K562 (cell line): Measurements from ENCODE around the gene PLEKHM3. TPM values are rescaled to one million over a fixed set of nuclear protein-coding genes. Genes with fewer than 3 reads are reported as not detected.

Experiments
- BACH1 ChIP-seq: fragments of 200-800 bp; sonication (Bioruptor generic); IDR thresholded peaks from 2 replicates; pipeline ENCODE4 v1.6.1; 2016; ENCODE audit warnings: missing genetic modification characterization, missing compliant biosample characterization
- BCLAF1 ChIP-seq, 2 experiments: fragments of 450-650 bp in 1 of 2; IDR thresholded peaks; 2 replicates each; pipeline ENCODE4 v1.6.1; 2011 to 2017; ENCODE audit warnings: low read depth in 2 of 2, antibody characterized with exemption in 1 of 2, borderline replicate concordance in 1 of 2, low read length in 1 of 2, mild to moderate bottlenecking in 1 of 2, mixed read lengths in 1 of 2; ENCODE audit not compliant: control insufficient read depth in 1 of 2
- CBX3 ChIP-seq, 2 experiments: IDR thresholded peaks; 1 replicate in 1 of 2; 2 replicates in 1 of 2; pipeline ENCODE4 v1.6.1; 2012; ENCODE audit warnings: inconsistent platforms in 2 of 2, low read length in 2 of 2, borderline replicate concordance in 1 of 2, control low read depth in 1 of 2
- ETV5 ChIP-seq: sonication (generic); formaldehyde crosslinking; IDR thresholded peaks from 2 replicates; pipeline ENCODE4 v1.4.0; 2020; ENCODE audit warnings: low read depth, mild to moderate bottlenecking, missing genetic modification reagents
- IFI16 ChIP-seq: fragments of 250-450 bp; sonication (Bioruptor Pico); IDR thresholded peaks from 2 replicates; pipeline ENCODE4 v2.1.2; 2022; ENCODE audit warnings: mild to moderate bottlenecking, inconsistent platforms
- MBD2 ChIP-seq: sonication (generic); IDR thresholded peaks from 2 replicates; pipeline ENCODE4 v1.6.1; 2016; ENCODE audit warnings: low read depth, borderline replicate concordance
- MEF2D ChIP-seq: conservative IDR thresholded peaks from 2 replicates; pipeline ENCODE4 v1.6.1; 2016; ENCODE audit warnings: low read depth, missing genetic modification characterization, missing compliant biosample characterization
- POLR2AphosphoS2 ChIP-seq: IDR thresholded peaks from 2 replicates; pipeline ENCODE4 v1.6.1; 2012; ENCODE audit warnings: low read length, improper control_type of control experiment
- PRPF4 ChIP-seq: fragments of 200-400 bp; formaldehyde crosslinking; IDR thresholded peaks from one replicate; pipeline ENCODE4 v1.6.1; 2017; ENCODE audit warnings: low read length, low read depth, mild to moderate bottlenecking; ENCODE audit not compliant: insufficient read depth, poor library complexity, severe bottlenecking
- TAF1 ChIP-seq: IDR thresholded peaks from 2 replicates; pipeline ENCODE4 v1.6.1; 2011; ENCODE audit warnings: mild to moderate bottlenecking, low read length, moderate library complexity; ENCODE audit not compliant: insufficient read depth, control insufficient read depth, severe bottlenecking; ENCODE audit errors: extremely low read depth
- ZFP30 ChIP-seq: fragments of 250-450 bp; sonication (Bioruptor Pico); IDR thresholded peaks from 2 replicates; pipeline ENCODE4 v1.8.0; 2022; ENCODE audit warnings: moderate library complexity, mild to moderate bottlenecking, inconsistent platforms, borderline replicate concordance
- ZKSCAN3 ChIP-seq: fragments of 250-450 bp; sonication (Bioruptor Pico); IDR thresholded peaks from 2 replicates; pipeline ENCODE4 v1.4.0; 2020
- polyA plus RNA-seq, 8 experiments: library from polyadenylated mRNA; depleted of rRNA in 4 of 8; stranded (reverse) in 5 of 8; unstranded in 3 of 8; fragments of >200 nt; fragmentation: Nextera tagmentation in 2 of 8; fragmentation: Illumina TruSeq in 1 of 8; extraction: Ambion mirVana in 2 of 8; extraction: Trizol in 1 of 8; gene quantifications; 2 replicates each; pipeline versions ENCODE4 v1.2.1 to v1.2.3, GENCODE V29; 2011 to 2014; ENCODE audit warnings: inconsistent platforms in 1 of 8, missing spikeins in 1 of 8
- total RNA-seq, 7 experiments: library from RNA; depleted of rRNA in 6 of 7; stranded (reverse); fragments of >200 nt in 6 of 7; fragmentation: Illumina TruSeq in 2 of 7; extraction: Trizol in 2 of 7; gene quantifications; 2 replicates each; pipeline versions ENCODE4 v1.2.1 to v1.2.3, GENCODE V29; 2011 to 2021; ENCODE audit warnings: low replicate concordance in 1 of 7
- TF ChIP-seq, protein P1 (sequence below): IDR thresholded peaks from 3 replicates; pipeline ENCODE4 v1.6.1; 2011; ENCODE audit warnings: borderline replicate concordance, mild to moderate bottlenecking, moderate library complexity; ENCODE audit not compliant: insufficient read length; ENCODE audit errors: extremely low read depth
- TF ChIP-seq, protein P2 (sequence below): fragments of 250-450 bp; sonication (Bioruptor Pico); IDR thresholded peaks from 2 replicates; pipeline ENCODE4 v1.8.0; 2022; ENCODE audit warnings: moderate library complexity, mild to moderate bottlenecking, inconsistent platforms
- TF ChIP-seq, protein P3 (sequence below), 3 experiments: IDR thresholded peaks in 2 of 3; conservative IDR thresholded peaks in 1 of 3; 2 replicates each; pipeline ENCODE4 v1.5.1; 2011 to 2012; ENCODE audit warnings: low read length in 3 of 3, mild to moderate bottlenecking in 3 of 3, control low read depth in 2 of 3, improper control_type of control experiment in 1 of 3, inconsistent platforms in 1 of 3, low read depth in 1 of 3, mixed read lengths in 1 of 3, moderate library complexity in 1 of 3; ENCODE audit not compliant: insufficient read depth in 2 of 3

PLEKHM3 gene
- total and polyA plus RNA-seq, 9 of the 15 experiments (the other 6 are each of a cell fraction or from before 2014, with no cell fraction given): 0.24 to 1.6 (median 1.0) TPM

DNA sequence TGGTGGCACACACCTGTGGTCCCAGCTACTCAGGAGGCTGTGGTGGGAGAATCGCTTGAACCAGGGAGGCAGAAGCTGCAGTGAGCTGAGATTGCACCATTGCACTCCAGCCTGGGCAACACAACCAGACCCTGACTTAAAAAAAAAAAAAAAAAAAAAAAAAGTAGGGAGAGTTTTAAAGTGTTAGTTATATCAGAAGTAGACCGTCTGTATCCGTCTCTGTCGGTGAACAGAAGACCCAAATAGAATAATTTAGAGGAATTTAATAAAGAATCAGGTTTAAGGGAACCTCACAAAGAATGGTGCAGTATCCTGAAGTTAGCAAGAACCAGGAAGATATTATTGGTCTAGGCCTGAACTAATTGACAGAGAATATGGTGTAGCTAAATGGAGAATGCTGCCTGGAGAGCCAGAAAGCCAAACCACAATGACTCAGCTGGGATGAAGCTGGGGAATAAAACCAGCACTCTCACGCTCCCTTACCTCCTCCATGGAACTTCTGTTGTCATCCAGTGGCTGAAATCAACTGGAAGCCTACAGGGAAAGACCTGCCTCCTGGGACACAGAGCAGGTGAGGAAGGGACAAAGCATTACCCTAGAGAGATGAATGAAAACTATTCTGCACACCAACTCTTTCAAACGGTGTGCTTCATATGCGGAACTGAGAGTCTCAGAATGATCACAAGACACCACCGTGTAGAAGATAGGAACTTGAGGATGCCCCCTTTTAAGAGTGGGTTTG lies 39.1 kb upstream of the PLEKHM3 start (continued):
- TF ChIP-seq TAF1 (no peak), PRPF4 (no peak), ETV5 (CRISPR knock-in tag) (no peak), ZKSCAN3 (CRISPR knock-in tag) (no peak), MEF2D (tag) (0 out of 2 replicates have a peak, but pooled peaks have one; percentile 14), MBD2 (no peak), BACH1 (tag) (no peak; the same call in 1 of the 2 replicates), POLR2AphosphoS2 (no peak), CBX3 (IDR thresholded peaks at IDR 0.05; ENCODE audit: borderline replicate concordance in 1 of 2, low read length in 2 of 2) (no peak), IFI16 (CRISPR knock-in tag) (no peak), BCLAF1 (IDR thresholded peaks at IDR 0.05; ENCODE audit: borderline replicate concordance in 1 of 2, control insufficient read depth in 1 of 2, low read depth in 2 of 2, low read length in 1 of 2) (no peak), ZFP30 (CRISPR knock-in tag) (no peak)
- TF ChIP-seq, protein P1, sequence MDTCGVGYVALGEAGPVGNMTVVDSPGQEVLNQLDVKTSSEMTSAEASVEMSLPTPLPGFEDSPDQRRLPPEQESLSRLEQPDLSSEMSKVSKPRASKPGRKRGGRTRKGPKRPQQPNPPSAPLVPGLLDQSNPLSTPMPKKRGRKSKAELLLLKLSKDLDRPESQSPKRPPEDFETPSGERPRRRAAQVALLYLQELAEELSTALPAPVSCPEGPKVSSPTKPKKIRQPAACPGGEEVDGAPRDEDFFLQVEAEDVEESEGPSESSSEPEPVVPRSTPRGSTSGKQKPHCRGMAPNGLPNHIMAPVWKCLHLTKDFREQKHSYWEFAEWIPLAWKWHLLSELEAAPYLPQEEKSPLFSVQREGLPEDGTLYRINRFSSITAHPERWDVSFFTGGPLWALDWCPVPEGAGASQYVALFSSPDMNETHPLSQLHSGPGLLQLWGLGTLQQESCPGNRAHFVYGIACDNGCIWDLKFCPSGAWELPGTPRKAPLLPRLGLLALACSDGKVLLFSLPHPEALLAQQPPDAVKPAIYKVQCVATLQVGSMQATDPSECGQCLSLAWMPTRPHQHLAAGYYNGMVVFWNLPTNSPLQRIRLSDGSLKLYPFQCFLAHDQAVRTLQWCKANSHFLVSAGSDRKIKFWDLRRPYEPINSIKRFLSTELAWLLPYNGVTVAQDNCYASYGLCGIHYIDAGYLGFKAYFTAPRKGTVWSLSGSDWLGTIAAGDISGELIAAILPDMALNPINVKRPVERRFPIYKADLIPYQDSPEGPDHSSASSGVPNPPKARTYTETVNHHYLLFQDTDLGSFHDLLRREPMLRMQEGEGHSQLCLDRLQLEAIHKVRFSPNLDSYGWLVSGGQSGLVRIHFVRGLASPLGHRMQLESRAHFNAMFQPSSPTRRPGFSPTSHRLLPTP: no peak
- TF ChIP-seq, protein P2, sequence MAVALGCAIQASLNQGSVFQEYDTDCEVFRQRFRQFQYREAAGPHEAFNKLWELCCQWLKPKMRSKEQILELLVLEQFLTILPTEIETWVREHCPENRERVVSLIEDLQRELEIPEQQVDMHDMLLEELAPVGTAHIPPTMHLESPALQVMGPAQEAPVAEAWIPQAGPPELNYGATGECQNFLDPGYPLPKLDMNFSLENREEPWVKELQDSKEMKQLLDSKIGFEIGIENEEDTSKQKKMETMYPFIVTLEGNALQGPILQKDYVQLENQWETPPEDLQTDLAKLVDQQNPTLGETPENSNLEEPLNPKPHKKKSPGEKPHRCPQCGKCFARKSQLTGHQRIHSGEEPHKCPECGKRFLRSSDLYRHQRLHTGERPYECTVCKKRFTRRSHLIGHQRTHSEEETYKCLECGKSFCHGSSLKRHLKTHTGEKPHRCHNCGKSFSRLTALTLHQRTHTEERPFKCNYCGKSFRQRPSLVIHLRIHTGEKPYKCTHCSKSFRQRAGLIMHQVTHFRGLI: no peak
- TF ChIP-seq, protein P3, sequence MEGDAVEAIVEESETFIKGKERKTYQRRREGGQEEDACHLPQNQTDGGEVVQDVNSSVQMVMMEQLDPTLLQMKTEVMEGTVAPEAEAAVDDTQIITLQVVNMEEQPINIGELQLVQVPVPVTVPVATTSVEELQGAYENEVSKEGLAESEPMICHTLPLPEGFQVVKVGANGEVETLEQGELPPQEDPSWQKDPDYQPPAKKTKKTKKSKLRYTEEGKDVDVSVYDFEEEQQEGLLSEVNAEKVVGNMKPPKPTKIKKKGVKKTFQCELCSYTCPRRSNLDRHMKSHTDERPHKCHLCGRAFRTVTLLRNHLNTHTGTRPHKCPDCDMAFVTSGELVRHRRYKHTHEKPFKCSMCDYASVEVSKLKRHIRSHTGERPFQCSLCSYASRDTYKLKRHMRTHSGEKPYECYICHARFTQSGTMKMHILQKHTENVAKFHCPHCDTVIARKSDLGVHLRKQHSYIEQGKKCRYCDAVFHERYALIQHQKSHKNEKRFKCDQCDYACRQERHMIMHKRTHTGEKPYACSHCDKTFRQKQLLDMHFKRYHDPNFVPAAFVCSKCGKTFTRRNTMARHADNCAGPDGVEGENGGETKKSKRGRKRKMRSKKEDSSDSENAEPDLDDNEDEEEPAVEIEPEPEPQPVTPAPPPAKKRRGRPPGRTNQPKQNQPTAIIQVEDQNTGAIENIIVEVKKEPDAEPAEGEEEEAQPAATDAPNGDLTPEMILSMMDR (IDR thresholded peaks at IDR 0.05 in 2 of 3, conservative IDR thresholded peaks at IDR 0.05 in 1 of 3; ENCODE audit: insufficient read depth in 2 of 3, low read depth in 1 of 3, low read length in 3 of 3): no peak
